Sigmoid colon (tissue), 7 donors: ENCODE data around the gene SOSTDC1. TPM values are rescaled to one million over a fixed set of nuclear protein-coding genes. Genes with fewer than 3 reads are reported as not detected.
A peak's percentile ranks its signal among the peaks of the same experiment; 100 is the strongest.

Experiments used
- DNase-seq: peaks from one replicate; pipeline ENCODE4 v3.0.0-alpha.2; 2019
- H3K27ac ChIP-seq, 4 donors: fragments of 200-600 bp; sonication (generic); one replicate each; pipeline ENCODE4 v1.5.1; 2016 to 2019; ENCODE audit warnings: mild to moderate bottlenecking in 1 of 4
- H3K27me3 ChIP-seq, 3 donors: fragments of 200-600 bp; sonication (generic); one replicate each; pipeline ENCODE4 v1.5.1; 2019; ENCODE audit warnings: mild to moderate bottlenecking in 1 of 3
- H3K36me3 ChIP-seq, 4 donors: fragments of 200-600 bp; sonication (generic); one replicate each; pipeline ENCODE4 v1.5.1; 2016 to 2019
- H3K4me1 ChIP-seq, 4 donors: fragments of 200-600 bp; sonication (generic); one replicate each; pipeline ENCODE4 v1.5.1; 2017 to 2019
- H3K4me3 ChIP-seq, 4 donors: fragments of 200-600 bp; sonication (generic); one replicate each; pipeline ENCODE4 v1.5.1; 2017 to 2019; ENCODE audit warnings: mild to moderate bottlenecking in 2 of 4, moderate library complexity in 1 of 4
- H3K9me3 ChIP-seq, 4 donors: fragments of 200-600 bp in 3 of 4; sonication (generic) in 3 of 4; one replicate each; pipeline versions ENCODE4 v1.5.1 to v1.6.1; 2013 to 2019
- CTCF ChIP-seq, 4 experiments: fragments of 450-650 bp in 3 of 4; fragments of 200-600 bp in 1 of 4; IDR thresholded peaks; one replicate each; pipeline ENCODE4 v1.5.1; 2016 to 2019; ENCODE audit warnings: antibody characterized with exemption in 4 of 4, mild to moderate bottlenecking in 3 of 4, moderate library complexity in 2 of 4
- EP300 ChIP-seq, 4 donors: sonication (generic); formaldehyde crosslinking; IDR thresholded peaks; one replicate each; pipeline ENCODE4 v1.6.1; 2017; ENCODE audit warnings: antibody characterized with exemption in 4 of 4
- POLR2A ChIP-seq, 2 donors: fragments of 450-650 bp; IDR thresholded peaks; one replicate each; pipeline ENCODE4 v1.6.1; 2016; ENCODE audit warnings: antibody characterized with exemption in 2 of 2, mild to moderate bottlenecking in 2 of 2, moderate library complexity in 2 of 2
- POLR2AphosphoS5 ChIP-seq, 4 donors: sonication (generic); formaldehyde crosslinking; IDR thresholded peaks; one replicate each; pipeline ENCODE4 v1.6.1; 2017; ENCODE audit warnings: antibody characterized with exemption in 4 of 4
- WGBS, 2 donors: extraction: QIAGEN DNeasy Blood & Tissue Kit; methylation state at CpG; one replicate each; pipeline ENCODE4 v1.1.7; 2013; 5-methylcytosine and 5-hydroxymethylcytosine counted together
- intact Hi-C: fragments of 100-400 bp; cut with DNase I; formaldehyde crosslinking; loops from one replicate; pipeline ENCODE4 v1.15.1; 2023
- polyA plus RNA-seq, 3 donors: library from polyadenylated mRNA; stranded (reverse); fragments of 200-250 nt; gene quantifications; one replicate each; pipeline ENCODE4 v1.2.3, GENCODE V29; 2013
- small RNA-seq, 3 donors: library from RNA; depleted of rRNA; stranded (forward); fragments of <200 nt; gene quantifications; one replicate each; pipeline ENCODE3, GENCODE V24; 2016
- total RNA-seq, 4 donors: library from RNA; depleted of rRNA; stranded (reverse); fragments of >200 nt; gene quantifications; one replicate each; pipeline ENCODE4 v1.1.0, GENCODE V29; 2016
- donor health status: healthy with polysubstance abuse.
- donor health status: Bipolar disorder and iron deficiency.
- donor health status: healthy.

SOSTDC1 gene
- total and polyA plus RNA-seq, 7 donors: 0.36 to 8.7 (median 2.5) TPM

DNA sequence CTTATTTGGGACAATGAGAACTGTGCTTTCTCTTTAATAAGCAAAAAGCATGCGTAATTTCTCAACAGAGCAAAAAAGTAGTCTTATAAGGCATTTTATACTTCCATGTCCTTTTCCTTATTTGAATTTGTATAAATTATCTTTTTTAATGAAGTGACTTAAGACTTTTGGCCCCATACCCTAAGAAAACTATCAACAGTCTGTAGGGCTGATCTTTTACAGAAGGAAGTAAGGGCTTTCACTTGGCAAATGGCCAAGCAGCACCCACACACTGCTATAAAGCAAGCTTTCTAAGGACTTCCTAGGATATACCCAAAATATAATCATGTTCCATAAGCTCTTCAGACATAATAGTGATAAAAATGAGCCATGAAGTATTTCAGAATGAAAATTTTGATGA is 47.6 kb downstream of the SOSTDC1 start:
- Histone ChIP-seq H3K9me3 (no peaks in the 10 kb centered on the region), H3K36me3 (no peaks in the 10 kb centered on the region), H3K4me1 (peaks cover 0 to 25% (median 20%) of the 10 kb centered on the region in 4 donors), H3K4me3 (no peak overlapping the region), H3K27ac (no peak overlapping the region), H3K27me3 (no peaks in the 10 kb centered on the region)
- WGBS, 2 donors: 47 to 51% methylated on average over 1 of the region's 1 CpG
- TF ChIP-seq CTCF (IDR thresholded peaks at IDR 0.05) (no peak), POLR2AphosphoS5 (IDR thresholded peaks at IDR 0.05) (no peak), POLR2A (IDR thresholded peaks at IDR 0.05) (no peak), EP300 (IDR thresholded peaks at IDR 0.05) (no peak)
- intact Hi-C loops: no loop called here
- no peak for DNase-seq

DNA sequence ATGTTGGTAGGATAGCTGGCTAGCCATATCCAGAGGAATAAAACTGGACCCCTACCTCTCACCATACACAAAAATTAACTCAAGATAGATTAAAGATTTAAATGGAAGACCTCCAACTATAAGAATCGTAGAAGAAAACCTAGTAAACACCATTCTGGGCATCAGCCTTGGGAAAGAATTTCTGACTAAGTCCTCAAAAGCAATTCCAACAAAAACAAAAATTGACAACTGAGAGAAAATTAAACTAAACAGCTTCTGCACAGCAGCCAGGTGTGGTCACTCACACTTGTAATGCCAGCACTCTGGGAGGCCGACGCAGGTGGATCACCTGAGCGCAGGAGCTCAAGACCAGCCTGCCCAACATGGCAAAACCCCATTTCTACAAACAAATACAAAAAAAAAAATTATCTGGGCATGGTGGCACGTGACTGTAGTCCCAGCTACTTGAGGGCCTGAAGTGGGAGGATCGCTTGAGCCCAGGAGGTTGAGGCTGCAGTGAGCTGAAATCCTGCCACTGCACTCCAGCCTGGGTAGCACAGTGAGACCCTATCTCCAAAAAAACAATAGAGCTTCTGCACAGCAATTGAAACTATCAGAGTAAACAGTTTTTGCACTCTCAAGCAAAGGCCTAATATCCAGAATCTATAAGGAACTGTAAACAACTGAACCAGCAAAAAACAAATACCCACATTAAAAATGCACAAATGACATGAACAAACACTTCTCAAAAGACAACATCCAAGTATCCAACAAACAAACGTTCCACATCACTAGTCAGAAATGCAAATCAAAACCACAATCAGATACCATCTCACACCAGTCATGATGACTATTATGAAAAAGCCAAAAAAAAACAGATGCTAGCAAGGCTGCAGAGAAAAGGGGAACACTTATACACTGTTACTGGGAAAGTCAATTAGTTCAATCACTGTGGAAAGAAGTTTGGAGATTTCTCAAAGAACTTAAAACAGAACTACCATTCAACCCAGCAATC is 49.0 kb downstream of the SOSTDC1 start:
- H3K36me3 ChIP-seq: no peaks in the 10 kb centered on the region
- WGBS, 2 donors: 79 to 85% methylated on average over 7 of the region's 7 CpGs
- DNase-seq: no peak
- peaks cover 0 to 12% (median 9%) of the 10 kb centered on the region in 4 donors for H3K4me1 ChIP-seq
- TF ChIP-seq POLR2AphosphoS5 (IDR thresholded peaks at IDR 0.05) (no peak), POLR2A (IDR thresholded peaks at IDR 0.05) (no peak), EP300 (IDR thresholded peaks at IDR 0.05) (no peak), CTCF (IDR thresholded peaks at IDR 0.05) (no peak)
- no peak overlapping the region for H3K4me3 ChIP-seq
- H3K9me3 ChIP-seq: no peaks in the 10 kb centered on the region
- no peaks in the 10 kb centered on the region for H3K27me3 ChIP-seq
- intact Hi-C loops: no loop called here
- H3K27ac ChIP-seq: no peak overlapping the region

DNA sequence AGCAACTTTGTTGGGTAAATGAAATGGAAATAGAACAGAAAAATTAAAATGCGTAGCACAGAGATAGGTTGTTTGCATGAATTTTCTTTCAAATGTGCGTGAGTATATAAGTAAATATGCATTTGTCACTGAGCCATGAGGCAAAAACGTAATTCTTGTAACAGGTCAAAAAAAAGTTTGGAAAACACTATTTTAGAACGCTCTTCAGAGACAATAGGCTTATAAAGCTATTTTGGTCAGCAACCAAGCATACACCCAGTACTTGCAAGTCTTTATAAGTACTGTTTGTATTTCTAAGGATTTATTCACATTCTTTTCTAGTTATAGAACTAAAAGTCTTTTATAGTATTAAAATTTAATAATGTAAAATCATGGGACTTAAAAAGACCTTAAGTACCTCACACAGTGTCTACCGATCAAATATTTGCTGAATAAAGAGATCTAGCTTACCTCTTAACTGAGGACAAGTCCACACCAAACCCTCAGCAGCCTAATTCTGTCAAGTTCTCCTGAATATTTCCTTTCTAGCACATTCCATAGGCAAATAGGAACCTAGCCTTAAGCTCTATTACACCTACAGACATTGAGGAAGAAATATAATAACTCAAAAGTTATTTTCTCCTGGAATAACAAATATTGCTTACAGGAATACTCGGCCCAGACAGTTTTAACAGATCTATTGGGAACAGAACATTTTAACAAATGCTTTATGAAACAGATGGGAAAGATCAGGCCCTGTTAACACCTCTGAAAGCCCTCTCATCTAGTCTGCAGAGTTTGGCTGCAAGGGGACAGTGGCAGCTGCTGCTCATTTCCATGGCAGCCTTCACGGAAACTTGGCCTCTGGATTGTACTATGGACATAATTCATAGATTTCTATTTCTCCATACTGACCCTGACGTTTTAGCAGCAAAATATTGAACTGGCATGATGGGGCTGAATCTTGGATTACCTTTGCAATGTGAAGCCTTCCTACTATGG is 53.0 kb downstream of the SOSTDC1 start:
- Histone ChIP-seq H3K36me3 (no peaks in the 10 kb centered on the region), H3K27me3 (no peaks in the 10 kb centered on the region), H3K4me1 (no peaks in the 10 kb centered on the region), H3K9me3 (no peaks in the 10 kb centered on the region), H3K27ac (peak overlapping the region in 1 of 4 donors; percentile 9), H3K4me3 (no peak overlapping the region)
- 75 to 83% methylated on average over 8 of the region's 8 CpGs for WGBS, 2 donors
- intact Hi-C loops: loop anchor here (5.0 kb wide), 1 partner anchor 335 kb away; no protein-coding TSS in a partner anchor
- TF ChIP-seq POLR2AphosphoS5 (IDR thresholded peaks at IDR 0.05) (no peak), POLR2A (IDR thresholded peaks at IDR 0.05) (no peak), CTCF (IDR thresholded peaks at IDR 0.05) (no peak), EP300 (IDR thresholded peaks at IDR 0.05) (no peak)
- no peak for DNase-seq

Small RNA genes lying within 50 kb of the gene (small RNA-seq; reads per million reads assigned to genes)
- gene AC005014.3: 0 reads per million in 3 donors

Other genes starting within 250 kb of the SOSTDC1 start
- 1 to 10 TPM; 3.9 to 6.0 (median 4.5) TPM for gene CRPPA, start 44.2 kb downstream of the SOSTDC1 start, total RNA-seq
- gene CRPPA, start 44.2 kb downstream of the SOSTDC1 start, polyA plus RNA-seq: 1 to 10 TPM in 1 of 3 donors, under 1 TPM in 2; 0.23 to 1.2 (median 0.48) TPM
- gene LRRC72, start 61.1 kb upstream of the SOSTDC1 start, total RNA-seq: not detected
- gene LRRC72, start 61.1 kb upstream of the SOSTDC1 start, polyA plus RNA-seq: not detected
- 10 to 100 TPM; 11.9 to 21.1 (median 14.3) TPM for gene ANKMY2, start 180.0 kb upstream of the SOSTDC1 start, total RNA-seq
- gene ANKMY2, start 180.0 kb upstream of the SOSTDC1 start, polyA plus RNA-seq: 10 to 100 TPM; 12.9 to 21.0 (median 18.6) TPM
- 10 to 100 TPM; 49.7 to 65.4 (median 58.9) TPM for gene BZW2, start 180.4 kb upstream of the SOSTDC1 start, total RNA-seq
- gene BZW2, start 180.4 kb upstream of the SOSTDC1 start, polyA plus RNA-seq: 10 to 100 TPM; 51.1 to 70.7 (median 63.8) TPM